MM.1S (cell line): ENCODE data around the gene KCNIP3.

ENCODE experiments used
- DNase-seq: peaks from one replicate; pipeline ENCODE4 v3.0.0-alpha.2; 2015
- H2AFZ ChIP-seq: fragments of 300-600 bp; sonication (generic); 2 replicates; pipeline ENCODE4 v1.6.0; 2016; ENCODE audit warnings: antibody characterized with exemption, low read length
- H3F3A ChIP-seq: fragments of 300-600 bp; sonication (generic); 2 replicates; pipeline ENCODE4 v1.6.1; 2016; ENCODE audit warnings: mild to moderate bottlenecking, antibody characterized with exemption, low read length, moderate library complexity, mixed read lengths; ENCODE audit not compliant: insufficient read depth
- H3K27ac ChIP-seq: fragments of 300-600 bp; sonication (generic); 2 replicates; pipeline ENCODE4 v1.5.1; 2016; ENCODE audit warnings: mild to moderate bottlenecking, low read length
- H3K27me3 ChIP-seq: fragments of 300-600 bp; sonication (generic); replicated peaks from 2 replicates; pipeline ENCODE4 v1.6.0; 2016; ENCODE audit warnings: low read length; ENCODE audit not compliant: insufficient read depth
- H3K36me3 ChIP-seq: fragments of 300-600 bp; sonication (generic); replicated peaks from 2 replicates; pipeline ENCODE4 v1.6.1; 2016; ENCODE audit warnings: mild to moderate bottlenecking, low read length, mixed read lengths; ENCODE audit not compliant: insufficient read depth
- H3K4me1 ChIP-seq: fragments of 300-600 bp; sonication (generic); 2 replicates; pipeline ENCODE4 v1.6.1; 2016; ENCODE audit warnings: low read length, mixed read lengths
- H3K4me2 ChIP-seq: fragments of 300-600 bp; sonication (generic); 2 replicates; pipeline ENCODE4 v1.6.0; 2016; ENCODE audit warnings: low read depth, low read length
- H3K4me3 ChIP-seq: fragments of 300-600 bp; sonication (generic); 2 replicates; pipeline ENCODE4 v1.5.1; 2016; ENCODE audit warnings: low read length, mixed read lengths
- H3K79me2 ChIP-seq: fragments of 300-600 bp; sonication (generic); 2 replicates; pipeline ENCODE4 v1.6.1; 2016; ENCODE audit warnings: mixed run types, low read length, mixed read lengths
- H3K9ac ChIP-seq: fragments of 300-600 bp; sonication (generic); 2 replicates; pipeline ENCODE4 v1.6.1; 2016; ENCODE audit warnings: low read length, mixed read lengths
- H3K9me2 ChIP-seq: fragments of 300-600 bp; sonication (generic); replicated peaks from 2 replicates; pipeline ENCODE4 v1.6.1; 2016; ENCODE audit warnings: mild to moderate bottlenecking, low read length, mixed read lengths; ENCODE audit not compliant: insufficient read depth
- H3K9me3 ChIP-seq: fragments of 300-600 bp; sonication (generic); replicated peaks from 2 replicates; pipeline ENCODE4 v1.6.1; 2016; ENCODE audit warnings: mild to moderate bottlenecking, low read length, mixed read lengths; ENCODE audit not compliant: insufficient read depth
- H4K20me1 ChIP-seq: fragments of 300-600 bp; sonication (generic); 2 replicates; pipeline ENCODE4 v1.6.1; 2016; ENCODE audit warnings: mild to moderate bottlenecking, low read length, moderate library complexity, mixed read lengths; ENCODE audit not compliant: insufficient read depth
- EZH2 ChIP-seq: fragments of 300-600 bp; sonication (generic); optimal IDR thresholded peaks from 2 replicates; pipeline ENCODE3; 2017; ENCODE audit warnings: low read depth, mild to moderate bottlenecking, antibody characterized with exemption, low read length, mixed read lengths
- EZH2phosphoT487 ChIP-seq: fragments of 300-600 bp; sonication (generic); IDR thresholded peaks from 2 replicates; pipeline ENCODE4 v1.6.1; 2018; ENCODE audit warnings: antibody characterized with exemption, low read length
- TF ChIP-seq, protein P1 (sequence below): fragments of 300-600 bp; sonication (generic); IDR thresholded peaks from 2 replicates; pipeline ENCODE4 v1.5.1; 2016; ENCODE audit warnings: antibody characterized with exemption, low read length, mixed read lengths

KCNIP3 gene

DNA sequence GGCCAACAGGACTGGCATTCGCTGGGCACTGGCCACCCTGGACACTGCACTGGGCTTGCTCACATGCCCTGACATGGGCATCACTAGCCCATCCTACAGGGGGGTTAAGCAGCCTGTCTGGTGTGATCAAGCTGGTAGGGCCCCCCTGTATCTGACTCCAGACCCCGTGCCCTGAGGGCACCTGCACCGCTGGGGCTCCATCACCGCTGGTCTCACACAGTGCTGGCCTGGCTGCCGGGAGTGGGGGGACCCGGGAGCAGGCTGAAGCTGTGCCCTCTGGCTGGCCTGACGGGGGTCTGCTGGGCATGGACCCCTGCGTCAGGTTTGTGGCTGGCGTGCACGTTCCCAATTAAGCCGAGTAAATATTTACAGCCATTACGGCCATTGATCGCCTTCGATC is 32.3 kb downstream of the KCNIP3 start:
- H3K4me3 ChIP-seq = no peak overlapping the region
- no peak overlapping the region for H3K27ac ChIP-seq
- no peak overlapping the region for H2AFZ ChIP-seq
- TF ChIP-seq EZH2 (no peak), EZH2phosphoT487 (no peak)
- TF ChIP-seq, protein P1, sequence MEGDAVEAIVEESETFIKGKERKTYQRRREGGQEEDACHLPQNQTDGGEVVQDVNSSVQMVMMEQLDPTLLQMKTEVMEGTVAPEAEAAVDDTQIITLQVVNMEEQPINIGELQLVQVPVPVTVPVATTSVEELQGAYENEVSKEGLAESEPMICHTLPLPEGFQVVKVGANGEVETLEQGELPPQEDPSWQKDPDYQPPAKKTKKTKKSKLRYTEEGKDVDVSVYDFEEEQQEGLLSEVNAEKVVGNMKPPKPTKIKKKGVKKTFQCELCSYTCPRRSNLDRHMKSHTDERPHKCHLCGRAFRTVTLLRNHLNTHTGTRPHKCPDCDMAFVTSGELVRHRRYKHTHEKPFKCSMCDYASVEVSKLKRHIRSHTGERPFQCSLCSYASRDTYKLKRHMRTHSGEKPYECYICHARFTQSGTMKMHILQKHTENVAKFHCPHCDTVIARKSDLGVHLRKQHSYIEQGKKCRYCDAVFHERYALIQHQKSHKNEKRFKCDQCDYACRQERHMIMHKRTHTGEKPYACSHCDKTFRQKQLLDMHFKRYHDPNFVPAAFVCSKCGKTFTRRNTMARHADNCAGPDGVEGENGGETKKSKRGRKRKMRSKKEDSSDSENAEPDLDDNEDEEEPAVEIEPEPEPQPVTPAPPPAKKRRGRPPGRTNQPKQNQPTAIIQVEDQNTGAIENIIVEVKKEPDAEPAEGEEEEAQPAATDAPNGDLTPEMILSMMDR = no peak
- H3K4me1 ChIP-seq = no peaks in the 10 kb centered on the region
- H3K9me2 ChIP-seq = no peaks in the 10 kb centered on the region
- no peak overlapping the region for H3K4me2 ChIP-seq
- DNase-seq = no peak
- no peaks in the 10 kb centered on the region for H3F3A ChIP-seq
- no peaks in the 10 kb centered on the region for H4K20me1 ChIP-seq
- H3K9me3 ChIP-seq = no peaks in the 10 kb centered on the region
- no peak overlapping the region for H3K9ac ChIP-seq
- no peaks in the 10 kb centered on the region for H3K79me2 ChIP-seq
- no peaks in the 10 kb centered on the region for H3K27me3 ChIP-seq
- no peaks in the 10 kb centered on the region for H3K36me3 ChIP-seq

DNA sequence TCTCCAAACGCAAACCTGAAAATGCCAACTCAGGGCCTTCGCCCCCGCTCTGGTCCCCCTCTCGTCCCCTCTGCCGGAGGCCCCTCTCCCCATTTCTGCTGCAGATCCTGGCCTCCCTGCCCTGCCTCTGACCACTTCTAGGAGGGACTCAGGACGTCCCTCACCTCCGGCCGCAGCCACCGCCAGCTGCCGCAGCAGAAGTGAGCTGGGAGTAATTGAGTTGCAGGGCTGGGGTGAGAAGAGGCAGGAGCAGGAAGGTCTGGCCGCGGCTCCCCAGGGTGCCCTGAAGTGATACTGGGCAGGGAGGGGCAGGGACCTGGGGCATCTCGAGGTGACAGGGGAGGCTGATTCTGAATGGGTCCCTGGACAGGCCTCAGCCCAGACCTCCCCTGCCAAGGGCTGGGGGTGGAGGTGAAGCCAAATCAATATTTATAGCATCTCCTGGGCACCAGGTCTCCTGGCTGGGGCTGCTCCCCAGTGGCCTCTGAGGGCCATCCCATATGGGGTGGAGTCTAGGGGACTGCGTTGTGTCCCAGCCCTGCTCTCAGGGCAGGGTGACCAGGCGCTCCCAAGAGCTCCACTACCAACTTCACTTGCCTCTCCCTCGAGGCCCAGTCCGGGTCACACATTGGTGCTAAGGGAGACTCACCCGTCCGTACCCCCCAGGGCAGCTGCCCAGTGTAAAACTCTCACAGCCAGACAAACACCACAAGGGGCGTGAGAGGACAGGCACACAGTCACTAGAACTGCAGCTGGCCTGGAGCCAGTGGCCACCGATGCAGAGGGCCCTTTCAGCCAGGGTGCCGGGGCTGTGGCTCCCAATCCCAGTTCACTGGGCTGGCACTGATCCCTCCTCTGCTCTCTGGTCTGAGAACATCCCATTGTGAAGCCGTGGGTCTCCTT is 33.0 kb downstream of the KCNIP3 start:
- Histone ChIP-seq H4K20me1 (no peaks in the 10 kb centered on the region), H3K4me1 (no peaks in the 10 kb centered on the region), H3K27me3 (no peaks in the 10 kb centered on the region), H3K36me3 (no peaks in the 10 kb centered on the region), H2AFZ (no peak overlapping the region), H3K79me2 (no peaks in the 10 kb centered on the region), H3K4me2 (no peak overlapping the region), H3K9me3 (no peaks in the 10 kb centered on the region), H3K9me2 (no peaks in the 10 kb centered on the region), H3K9ac (no peak overlapping the region), H3F3A (no peaks in the 10 kb centered on the region), H3K27ac (no peak overlapping the region), H3K4me3 (no peak overlapping the region)
- TF ChIP-seq EZH2phosphoT487 = no peak
- TF ChIP-seq, protein P1 = no peak
- no peak for TF ChIP-seq EZH2
- DNase-seq = no peak

DNA sequence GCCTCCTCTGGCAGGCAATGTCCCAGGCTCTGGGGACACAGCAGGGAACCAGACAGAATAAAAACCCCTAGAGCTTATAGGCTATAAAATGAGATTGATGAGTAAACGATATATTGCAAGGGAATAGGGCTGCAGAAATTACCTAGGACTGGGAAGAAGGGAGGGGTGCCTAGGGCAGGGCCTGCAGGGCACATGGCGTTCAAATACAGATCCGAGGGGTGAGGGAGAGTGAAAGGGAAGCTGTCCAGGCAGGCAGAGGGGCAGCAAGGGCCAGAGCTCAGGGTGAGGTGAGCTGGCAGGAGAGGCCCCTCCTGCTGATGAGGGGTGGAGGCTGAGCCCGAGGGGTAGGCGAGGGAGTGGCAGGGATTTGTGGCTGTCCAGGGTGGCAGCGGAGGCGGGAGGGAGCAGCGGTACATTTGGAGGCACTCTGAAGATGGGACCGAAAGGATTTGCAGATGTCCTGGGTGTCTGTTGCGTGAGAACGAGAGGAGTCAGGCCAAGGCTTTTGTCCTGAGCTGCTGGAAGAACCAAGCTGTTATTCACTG is 33.7 kb downstream of the KCNIP3 start:
- Histone ChIP-seq H3K4me2 (no peak overlapping the region), H3K79me2 (no peaks in the 10 kb centered on the region), H3K27ac (no peak overlapping the region), H3K9me3 (no peaks in the 10 kb centered on the region), H3F3A (no peaks in the 10 kb centered on the region), H3K4me1 (no peaks in the 10 kb centered on the region), H3K9me2 (no peaks in the 10 kb centered on the region), H3K27me3 (0 out of 2 replicates have a peak, but pooled peaks cover 2% of the 10 kb centered on the region), H3K9ac (no peak overlapping the region), H3K4me3 (no peak overlapping the region), H3K36me3 (no peaks in the 10 kb centered on the region), H2AFZ (no peak overlapping the region), H4K20me1 (no peaks in the 10 kb centered on the region)
- DNase-seq = no peak
- TF ChIP-seq EZH2 (no peak), EZH2phosphoT487 (no peak)
- TF ChIP-seq, protein P1 = no peak
